Measurements from ENCODE around the gene OPTC.

OPTC gene

DNA sequence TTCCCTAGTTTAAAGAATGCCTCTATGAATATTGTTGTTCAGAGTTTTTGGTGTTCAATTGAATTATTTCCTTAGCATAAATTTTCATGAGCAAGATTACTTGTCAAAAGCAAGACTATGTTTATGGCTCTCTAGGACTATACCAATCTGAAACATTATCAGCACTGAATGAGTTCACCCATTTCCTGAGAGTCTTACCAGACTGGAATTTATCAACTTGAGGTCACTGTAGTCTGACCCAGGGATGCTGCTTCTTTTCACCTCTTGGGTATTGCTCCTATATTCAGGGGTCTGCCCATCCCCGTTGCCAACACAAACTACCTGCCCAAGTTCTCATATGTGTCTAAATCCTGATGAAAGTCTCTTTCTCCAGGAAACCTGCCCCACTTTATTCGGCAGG lies 42.6 kb downstream of the OPTC start:
- no peak for DNase-seq (ENCODE audit: low read depth in 2 of 2)

DNA sequence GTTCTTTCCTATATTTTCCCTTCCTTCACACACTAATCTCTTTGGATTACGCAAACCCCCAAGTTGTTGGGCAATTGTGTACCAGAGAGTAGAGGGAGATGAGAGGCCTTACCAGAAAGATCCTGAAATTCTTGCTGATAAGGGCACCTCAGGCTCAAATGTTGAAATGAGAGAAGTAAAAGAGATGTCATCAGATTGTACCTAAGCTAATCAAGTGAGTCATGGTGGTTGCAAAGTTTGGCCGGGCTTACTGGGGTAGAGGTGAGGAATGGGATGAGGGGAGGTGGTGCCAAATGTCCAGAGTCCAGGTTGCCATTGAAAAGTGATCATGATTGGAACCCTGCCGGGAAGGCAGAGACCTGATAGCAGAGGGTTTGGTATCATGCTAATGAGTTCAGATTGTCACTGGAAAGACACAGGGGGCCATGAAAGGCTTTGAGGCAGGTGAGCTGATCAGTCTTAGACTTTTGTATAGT lies 43.1 kb downstream of the OPTC start:
- DNase-seq (ENCODE audit: low read depth in 2 of 2) = no peak

DNA sequence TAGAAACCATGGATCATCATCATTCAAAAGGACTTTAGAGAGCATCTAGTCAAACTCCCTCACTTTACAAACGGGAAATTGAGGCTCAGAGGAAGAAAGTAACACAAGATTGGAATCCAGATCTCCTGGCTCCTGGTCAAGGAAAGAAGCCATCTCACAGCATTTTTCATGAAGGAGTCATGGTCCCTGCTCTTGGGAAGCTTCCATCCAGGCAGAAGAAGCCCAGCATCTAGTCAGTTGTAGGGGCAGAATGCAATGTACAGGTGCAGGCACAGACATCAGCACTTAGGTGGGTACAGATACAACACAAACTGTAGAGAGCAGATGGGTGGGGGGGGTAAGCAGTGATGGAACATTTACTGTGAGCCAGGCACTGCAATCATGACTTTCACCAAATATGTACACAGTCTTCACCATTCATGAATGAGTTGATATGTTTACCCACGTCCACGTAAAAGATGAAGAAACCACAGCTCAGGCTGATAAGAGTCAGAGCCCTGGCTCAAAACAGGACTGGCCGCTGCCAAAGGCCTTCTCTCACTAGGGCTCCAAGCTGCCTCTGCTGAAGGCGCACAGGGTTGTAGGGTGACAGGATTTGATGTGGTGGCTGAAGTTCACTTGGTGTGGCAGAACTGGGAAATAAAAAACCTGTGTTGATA lies 44.0 kb downstream of the OPTC start:
- DNase-seq (ENCODE audit: low read depth in 2 of 2) = no peak

DNA sequence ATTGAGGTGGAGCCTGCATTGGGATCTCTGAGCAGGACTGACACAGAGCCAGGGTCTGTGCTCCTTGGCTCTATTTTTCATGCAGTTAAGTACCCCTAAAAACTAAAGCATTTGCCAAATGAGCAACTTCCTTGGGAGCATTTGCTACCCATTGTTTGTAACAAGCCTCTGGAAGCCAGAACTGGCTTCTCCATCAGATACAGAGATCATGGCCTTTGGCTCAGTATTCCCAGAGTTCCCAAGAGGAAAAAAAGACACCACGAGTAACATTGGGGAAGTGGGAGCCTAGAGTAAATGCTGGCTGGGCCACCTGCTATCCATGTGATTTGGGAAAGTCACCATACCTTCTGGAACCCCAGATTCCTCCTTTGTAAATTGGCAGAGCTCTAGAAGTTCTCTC lies 44.8 kb downstream of the OPTC start:
- DNase-seq (ENCODE audit: low read depth in 2 of 2) = no peak

DNA sequence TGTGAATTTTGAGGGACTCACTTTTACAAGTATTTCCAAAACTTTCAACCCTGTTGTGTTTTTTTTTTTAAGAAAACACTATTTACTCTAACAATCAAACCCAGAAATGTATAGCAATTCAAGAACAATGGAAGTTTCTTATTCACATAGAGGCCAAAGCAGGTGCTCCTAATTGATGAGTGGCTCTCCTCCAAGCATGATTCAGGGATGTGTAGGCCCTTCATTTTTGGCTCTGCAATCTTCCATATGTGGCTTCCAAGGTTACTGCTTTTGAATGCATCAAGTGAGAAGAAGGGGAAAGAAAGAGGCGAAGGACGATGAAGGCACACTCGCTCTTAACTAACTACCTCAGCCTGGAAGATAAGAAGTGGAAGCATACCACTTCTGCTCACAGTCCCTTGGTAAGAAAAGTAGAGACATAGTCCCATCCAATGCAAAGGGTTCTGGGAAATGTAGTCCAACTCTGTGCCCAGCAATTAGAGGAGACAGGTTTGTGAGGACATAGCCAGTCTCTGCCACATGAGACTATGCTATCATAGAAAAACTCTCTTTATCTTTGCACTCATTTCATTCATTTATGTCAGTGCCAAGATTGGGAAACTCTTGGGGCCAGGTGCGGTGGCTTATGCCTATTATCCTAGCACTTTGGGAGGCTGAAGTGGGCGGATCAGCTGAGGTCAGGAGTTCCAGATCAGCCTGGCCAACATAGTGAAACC lies 46.0 kb downstream of the OPTC start:
- DNase-seq (ENCODE audit: low read depth in 2 of 2) = no peak

DNA sequence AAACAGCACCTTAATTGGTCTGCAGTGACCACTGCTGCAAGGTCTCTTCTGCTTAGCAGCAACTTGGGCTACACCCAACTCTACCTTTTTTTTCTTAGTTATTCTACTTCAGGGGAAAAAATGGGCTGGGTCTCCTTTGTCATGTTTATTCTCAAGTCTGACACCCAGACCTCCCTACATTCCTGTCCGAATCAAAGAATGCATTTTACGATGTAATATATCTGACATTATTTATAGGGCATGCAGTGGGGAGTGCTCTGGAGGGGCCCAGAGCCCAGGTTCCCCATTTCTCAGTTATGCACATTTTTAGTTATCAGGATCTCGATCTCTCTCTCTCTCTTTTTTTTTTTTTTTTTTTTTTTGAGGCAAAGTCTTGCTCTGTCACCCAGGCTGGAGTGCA lies 50.5 kb downstream of the OPTC start:
- no peak for DNase-seq (ENCODE audit: low read depth in 2 of 2)

DNA sequence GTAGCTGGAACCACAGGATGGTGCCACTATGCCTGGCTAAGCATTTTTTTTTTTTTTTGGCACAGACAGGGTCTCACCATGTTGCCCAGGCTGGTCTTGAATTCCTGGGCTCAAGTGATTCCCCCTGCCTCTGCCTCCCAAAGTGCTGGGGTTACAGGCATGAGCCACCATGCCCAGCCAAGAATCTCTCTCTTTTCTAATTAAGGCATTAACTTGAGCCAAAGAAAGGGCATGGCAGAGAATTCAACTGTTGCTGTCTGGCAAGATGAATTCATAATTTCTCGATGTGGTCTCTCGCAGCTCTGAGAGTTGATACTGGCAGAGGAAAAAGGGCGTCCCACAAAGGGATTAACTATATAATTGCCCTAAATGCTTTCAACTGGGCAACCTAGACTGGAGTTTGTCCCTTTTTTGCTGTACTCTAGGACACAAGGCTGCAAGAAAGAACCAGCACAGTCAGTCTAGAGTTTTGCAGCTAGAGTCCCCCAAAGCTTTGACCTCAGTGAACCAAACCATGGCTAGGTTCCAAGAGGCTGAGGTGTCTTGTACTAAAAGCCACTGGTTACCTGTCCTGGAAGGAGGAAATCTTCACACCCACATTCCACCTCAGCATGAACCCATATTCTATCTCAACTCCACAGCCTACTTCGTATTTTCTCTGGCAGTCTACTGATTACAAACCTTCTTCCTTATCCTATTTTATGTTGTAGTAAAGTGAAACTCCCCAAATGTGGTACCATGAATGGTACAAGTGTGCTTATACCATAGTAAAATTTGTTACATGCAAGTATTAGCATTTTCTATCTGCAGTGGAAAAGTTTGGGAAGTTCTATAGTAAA lies 51.2 kb downstream of the OPTC start:
- DNase-seq (ENCODE audit: low read depth in 2 of 2) = no peak

DNA sequence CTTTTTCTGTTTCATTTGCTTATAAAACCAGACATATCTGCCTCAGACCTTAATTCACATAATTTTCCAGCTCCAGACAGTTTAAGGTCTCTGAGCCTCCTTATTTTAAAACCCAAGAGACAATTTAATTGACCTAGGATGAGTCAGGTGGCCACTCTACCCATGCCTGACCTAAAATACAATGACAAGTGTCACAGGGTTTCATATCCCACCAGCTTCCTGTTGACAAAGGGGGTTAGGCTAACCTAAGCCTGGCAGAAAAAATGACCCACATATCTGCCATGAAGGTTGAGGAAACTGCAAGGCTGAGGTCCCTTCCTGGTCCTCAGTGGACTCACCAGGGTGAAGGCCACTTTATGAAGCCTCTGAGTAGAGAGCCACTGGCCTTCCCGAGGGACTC lies 52.3 kb downstream of the OPTC start:
- DNase-seq (ENCODE audit: low read depth in 2 of 2) = no peak

DNA sequence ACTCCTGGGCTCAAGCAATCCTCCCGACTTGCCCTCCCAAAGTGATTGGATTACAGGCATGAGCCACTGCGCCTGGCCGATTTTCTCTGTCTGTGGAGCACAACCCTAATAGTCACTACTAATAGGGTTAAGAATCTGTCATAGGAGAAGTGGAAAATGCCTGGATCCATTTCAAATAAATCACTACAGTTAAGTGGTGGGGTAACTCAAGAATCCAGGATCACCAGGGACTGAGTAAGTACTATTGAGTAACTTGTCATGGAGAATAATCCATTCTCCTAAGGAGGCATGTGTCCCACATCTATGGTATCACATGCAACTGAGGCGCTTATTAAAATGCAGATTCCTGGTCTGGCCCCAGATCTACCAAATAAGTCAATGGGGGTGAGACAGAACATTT lies 53.2 kb downstream of the OPTC start:
- no peak for DNase-seq (ENCODE audit: low read depth in 2 of 2)

DNA sequence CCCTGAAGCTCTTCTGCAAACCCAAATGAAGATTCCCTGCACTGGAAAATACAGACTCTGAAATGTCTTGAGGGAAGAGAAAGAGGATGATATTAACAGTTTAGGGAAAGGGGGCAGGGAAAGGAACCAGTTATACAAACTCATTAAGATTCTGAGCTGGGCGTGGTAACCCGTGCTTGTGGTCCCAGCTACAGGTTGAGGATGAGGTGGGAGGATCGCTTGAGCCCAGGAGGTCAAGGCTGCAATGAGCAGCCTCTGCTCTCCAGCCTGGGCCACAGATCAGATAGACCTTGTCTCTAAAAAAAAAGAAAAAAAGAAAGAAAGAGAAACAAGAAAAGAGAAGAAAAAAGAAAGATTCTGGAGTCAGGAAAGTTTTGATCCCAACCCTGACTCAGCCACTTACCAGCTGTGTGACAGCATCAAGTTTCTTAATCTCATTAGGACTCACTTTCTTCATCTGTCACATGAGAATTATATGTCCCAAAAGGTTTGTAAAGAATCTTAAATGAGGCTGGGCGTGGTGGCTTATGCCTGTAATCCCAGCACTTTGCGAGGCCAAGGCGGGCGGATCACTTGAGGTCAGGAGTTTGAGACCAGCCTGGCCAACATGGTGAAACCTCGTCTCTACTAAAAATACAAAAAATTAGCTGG lies 53.9 kb downstream of the OPTC start:
- DNase-seq (ENCODE audit: low read depth in 2 of 2) = no peak

DNA sequence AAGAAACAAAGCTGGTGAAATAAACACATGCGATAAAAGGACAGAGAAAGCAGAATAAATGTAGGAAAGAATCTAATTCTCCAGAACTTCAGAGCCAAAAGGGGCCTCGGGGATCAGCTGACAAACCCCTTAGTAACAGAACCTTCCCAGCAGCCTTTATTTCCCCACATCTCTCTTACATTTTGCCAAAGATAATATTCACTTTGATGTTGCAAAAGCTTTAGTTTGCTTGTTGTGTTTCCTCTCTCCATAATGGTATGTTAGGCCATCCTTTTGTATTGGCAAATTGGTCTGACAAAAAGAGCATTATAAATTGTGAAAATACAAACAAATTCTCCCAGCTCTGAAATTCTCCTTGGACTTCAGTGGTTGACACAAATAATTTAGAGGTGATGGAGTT lies 54.9 kb downstream of the OPTC start:
- no peak for DNase-seq (ENCODE audit: low read depth in 2 of 2)

DNA sequence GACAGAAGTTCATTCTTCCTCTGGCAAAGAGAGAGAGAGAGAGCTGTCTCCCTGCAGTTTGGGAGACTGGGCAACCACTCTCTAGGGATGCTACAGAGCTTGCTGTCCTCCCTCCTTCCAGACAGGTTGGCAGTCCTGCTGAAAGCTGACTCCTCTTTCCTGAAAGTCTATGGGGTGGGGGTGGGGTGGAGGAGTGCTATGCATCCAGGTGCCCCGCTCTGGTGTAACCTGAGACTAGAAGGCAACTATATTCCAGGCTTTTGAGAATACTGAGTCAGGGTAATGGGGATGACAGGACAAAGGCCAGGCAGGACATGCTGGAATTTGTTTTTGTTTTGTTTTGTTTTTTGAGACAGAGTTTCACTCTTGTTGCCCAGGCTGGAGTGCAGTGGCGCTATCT lies 55.4 kb downstream of the OPTC start:
- no peak for DNase-seq (ENCODE audit: low read depth in 2 of 2)

DNA sequence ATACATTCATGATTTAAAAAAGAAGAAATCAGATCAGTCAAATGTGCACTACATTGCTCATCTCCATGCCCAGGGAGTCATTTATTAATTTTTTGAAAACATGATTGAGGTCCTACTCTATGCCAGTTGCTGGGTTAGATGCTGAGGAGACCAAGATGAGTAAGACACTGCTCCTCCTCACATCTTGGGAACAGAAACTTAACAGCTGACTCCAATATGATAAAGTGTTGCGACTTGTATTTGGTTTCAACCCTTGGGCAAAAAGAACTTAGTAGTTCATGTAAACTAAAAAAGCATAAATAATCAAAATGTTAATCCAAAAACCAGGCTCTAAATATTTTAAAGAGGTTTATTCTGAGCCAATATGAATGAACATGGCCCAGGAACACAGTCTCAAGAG lies 56.9 kb downstream of the OPTC start:
- DNase-seq (ENCODE audit: low read depth in 2 of 2) = no peak

DNA sequence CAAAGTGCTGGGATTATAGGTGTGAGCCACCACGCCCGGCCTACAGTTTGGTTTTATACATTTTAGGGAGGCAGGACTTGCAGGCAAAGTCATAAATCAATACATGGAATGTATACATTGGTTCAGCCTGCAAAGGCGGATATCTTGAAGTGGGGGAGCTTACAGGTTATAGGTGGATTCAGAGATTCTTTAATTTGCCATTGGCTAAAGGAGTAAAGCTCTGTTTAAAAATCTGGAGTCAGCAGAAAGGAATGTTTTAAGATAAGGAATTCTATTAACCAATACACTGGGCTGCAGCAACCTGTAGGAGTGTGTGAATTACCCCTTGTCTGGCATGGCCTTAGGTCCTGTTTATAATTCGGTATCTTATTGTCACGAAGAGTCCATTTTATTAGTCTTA lies 57.6 kb downstream of the OPTC start:
- no peak for DNase-seq (ENCODE audit: low read depth in 2 of 2)

DNA sequence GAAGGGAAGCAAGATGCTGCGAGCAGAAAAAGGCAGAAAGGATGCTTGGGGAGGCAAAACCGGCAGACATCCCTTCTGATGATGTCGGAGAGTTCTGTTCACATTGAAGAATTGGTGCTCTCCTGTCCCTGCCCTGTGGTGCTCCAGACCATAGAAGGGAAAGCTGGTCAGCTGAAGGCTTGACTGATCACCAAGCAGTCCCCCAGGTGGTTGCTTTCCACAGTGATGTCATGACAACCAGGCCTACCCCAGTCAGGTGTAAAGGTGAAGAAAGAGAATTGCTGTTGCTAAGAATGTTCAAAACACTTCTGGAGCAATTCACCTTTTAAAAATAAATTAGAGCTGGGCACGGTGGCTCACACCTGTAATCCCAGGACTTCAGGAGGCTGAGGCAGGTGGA lies 59.5 kb downstream of the OPTC start:
- DNase-seq (ENCODE audit: low read depth in 2 of 2) = no peak

DNA sequence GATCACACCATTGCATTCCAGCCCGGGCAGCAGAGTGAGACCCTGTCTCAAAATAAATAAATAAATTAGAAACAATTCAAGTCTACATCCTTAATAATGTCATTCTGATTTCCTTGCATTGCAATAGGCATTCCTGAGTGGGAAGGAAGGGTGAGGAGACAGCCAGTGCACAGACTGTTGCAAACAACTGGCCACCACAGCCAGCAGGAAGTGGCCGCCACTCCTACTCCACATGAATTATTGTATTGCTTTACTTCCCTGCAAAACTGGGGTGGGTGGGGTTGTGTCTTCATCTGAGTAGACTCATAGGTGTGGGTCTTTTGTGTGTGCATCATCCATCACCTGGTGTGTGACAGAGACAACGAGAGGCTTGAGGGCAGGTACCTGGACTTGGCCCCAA lies 60.1 kb downstream of the OPTC start:
- DNase-seq (ENCODE audit: low read depth in 2 of 2) = no peak

DNA sequence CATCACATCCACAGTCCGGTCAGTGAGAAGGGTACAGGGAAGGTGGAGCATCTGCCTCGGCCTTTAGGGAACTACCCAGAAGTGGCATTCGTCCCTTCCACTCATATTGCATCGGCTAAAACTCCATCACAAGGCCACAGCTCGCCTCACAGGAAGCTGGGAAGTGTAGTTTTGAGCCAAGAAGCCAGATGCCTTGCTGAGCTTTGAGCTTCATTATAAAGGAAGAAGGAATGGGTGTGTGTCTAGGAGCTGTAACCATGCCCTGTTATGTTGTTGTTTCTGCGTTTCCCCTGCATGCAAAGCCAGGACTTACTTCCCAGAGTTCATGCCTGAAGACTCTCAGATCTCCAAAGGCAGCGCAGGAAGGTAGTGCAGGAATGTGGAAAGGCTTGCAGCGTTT lies 61.1 kb downstream of the OPTC start:
- no peak for DNase-seq (ENCODE audit: low read depth in 2 of 2)

DNA sequence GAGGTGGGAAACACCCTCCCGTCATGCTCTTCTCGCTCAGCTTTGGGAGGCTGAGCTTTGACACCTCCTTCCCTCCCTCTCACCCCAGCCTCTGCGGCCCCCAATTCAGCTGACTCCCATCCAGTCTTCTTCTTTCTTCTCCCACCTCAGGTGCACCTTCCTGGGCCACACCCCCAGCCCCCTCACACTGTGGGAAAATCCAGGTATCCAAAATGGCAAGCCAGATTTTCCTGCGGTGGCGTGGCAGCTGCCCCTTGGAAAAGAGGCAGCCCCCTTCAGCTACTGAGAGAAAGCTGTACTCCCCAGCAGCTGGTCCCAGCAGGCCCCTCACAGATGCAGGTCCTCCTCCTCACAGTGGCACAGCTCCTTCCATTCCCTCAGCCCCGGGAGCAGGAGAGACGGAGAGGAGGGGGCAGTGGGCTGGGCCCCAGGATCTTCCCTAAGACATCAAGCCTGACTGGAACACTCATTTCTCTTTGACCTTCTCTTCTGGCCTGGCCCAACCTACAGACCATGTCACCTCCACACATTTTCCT lies 61.6 kb downstream of the OPTC start:
- DNase-seq (ENCODE audit: low read depth in 2 of 2) = no peak

DNA sequence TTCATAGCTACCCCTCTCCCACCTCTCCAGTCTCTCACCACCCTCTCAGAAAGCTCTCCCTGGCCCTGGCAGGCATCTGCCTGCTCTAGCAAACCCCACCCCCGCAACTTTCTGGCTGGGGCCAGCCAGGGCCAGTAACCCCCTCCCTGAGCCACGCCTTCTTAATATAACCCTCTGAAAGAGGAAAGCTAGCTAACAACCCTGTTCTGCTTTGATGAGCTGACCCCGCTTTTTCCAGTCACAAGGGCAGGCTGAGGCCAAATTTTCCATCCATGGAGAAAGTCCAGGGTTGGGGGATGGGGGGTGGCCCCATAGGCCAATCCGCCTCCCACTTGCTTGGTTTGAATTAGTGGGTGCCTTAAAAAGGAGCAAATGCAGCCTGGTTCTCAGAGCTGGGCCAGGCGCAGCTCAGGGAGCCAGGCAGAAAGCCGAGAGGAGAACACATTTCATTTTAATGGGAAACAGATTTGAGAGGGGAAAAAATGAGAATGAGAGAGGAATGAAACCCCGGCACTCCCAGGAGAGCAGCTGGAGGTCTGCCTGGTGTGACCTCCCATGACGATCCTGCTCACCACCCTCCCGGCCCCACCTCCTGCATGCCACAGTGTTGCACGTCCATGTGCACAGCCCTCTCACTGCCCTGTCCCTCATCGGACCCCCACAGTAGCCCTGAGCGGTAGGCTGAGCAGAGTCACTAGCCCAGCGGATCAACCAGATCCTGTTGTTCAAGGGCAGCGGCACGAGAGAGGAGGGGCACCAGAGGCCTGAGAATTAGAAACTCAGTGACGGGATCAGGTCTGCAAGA lies 62.3 kb downstream of the OPTC start:
- no peak for DNase-seq (ENCODE audit: low read depth in 2 of 2)

DNA sequence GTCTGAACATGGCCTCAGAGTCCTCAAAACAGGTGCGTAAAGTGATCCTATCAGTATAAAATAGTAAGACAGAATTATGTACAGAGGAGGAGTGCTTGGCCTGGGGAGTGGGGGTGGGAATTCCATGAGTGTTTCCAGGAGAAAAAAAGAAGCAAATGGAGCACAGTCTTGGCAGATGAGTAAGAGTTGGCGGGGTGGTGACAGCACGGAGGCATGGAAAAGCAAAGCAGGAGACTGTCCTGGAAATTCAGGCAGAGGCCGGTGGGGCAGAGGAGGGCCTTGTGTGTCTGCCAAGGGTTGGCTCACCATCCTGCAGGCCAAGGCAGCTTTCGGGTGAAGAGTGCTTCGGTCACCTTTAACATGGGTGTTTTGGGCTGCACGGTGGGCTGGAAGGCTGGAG lies 63.4 kb downstream of the OPTC start:
- DNase-seq (ENCODE audit: low read depth in 2 of 2) = no peak

DNA sequence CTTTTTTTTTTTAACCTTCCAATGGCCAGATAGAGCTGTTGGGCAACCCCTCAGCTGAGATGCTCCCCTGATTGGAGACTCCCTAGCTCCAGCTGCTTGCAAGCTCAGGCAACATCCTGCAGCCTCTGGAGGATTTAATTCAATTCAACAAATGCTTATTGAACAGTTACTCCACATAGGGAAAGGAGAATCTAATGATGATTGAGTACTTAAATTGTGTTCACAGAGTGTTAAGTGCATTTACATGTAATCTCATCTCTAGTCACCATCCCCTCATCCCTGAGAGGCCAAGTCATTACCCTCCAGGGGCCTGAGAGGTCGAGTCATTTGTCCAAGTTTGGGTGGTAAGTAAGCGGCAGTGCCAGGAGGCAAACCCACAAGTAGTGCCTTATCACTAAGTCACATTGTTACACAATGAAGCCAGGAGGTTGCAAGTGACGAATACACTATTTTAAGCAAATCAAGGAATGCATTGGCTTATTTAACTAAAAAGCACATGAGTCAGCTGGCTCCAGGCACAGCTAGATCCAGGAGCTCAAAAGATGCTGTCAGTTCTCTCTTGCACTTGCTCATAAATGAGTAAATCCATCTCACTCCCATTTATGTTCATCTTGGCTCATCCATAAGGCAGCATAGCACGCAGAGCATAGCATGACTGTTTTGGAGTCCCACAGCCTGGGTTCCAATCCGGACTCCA lies 64.3 kb downstream of the OPTC start:
- DNase-seq (ENCODE audit: low read depth in 2 of 2) = no peak
